ENCODE results near the gene CYREN.
A peak's percentile ranks its signal among the peaks of the same experiment; 100 is the strongest.
"Not testable (repeated sequence)": the region's sequence is repeated elsewhere in the genome, so short reads cannot be mapped to it uniquely, and the experiment has no call there.

The CYREN gene

GRCh38 chr7:135129579-135129978, 40.9 kb downstream of the CYREN start:
- Histone ChIP-seq H2AK5ac (ENCODE audit: low read length) (no peak overlapping the region), H2BK120ac (ENCODE audit: low read depth, low read length) (no peak overlapping the region), H2BK5ac (ENCODE audit: low read length) (no peak overlapping the region), H3K79me2 (ENCODE audit: control insufficient read depth, insufficient read depth, low read length) (no peaks in the 10 kb centered on the region), H4K5ac (ENCODE audit: low read length) (no peak overlapping the region), H4K8ac (ENCODE audit: low read depth, low read length) (no peak overlapping the region), H3K56ac (ENCODE audit: low read length) (no peak overlapping the region), H3K4ac (ENCODE audit: low read depth, low read length) (no peak overlapping the region), H3K79me1 (ENCODE audit: low read length) (no peaks in the 10 kb centered on the region), H3K4me1 (ENCODE audit: control insufficient read depth, low read depth, low read length) (no peaks in the 10 kb centered on the region), H3K4me3 (ENCODE audit: low read length) (no peak overlapping the region), H3K18ac (ENCODE audit: low read length) (no peak overlapping the region), H3K27me3 (ENCODE audit: insufficient read depth, low read length, poor library complexity) (no peaks in the 10 kb centered on the region), H3K36me3 (ENCODE audit: control insufficient read depth, insufficient read depth, low read length) (no peaks in the 10 kb centered on the region), H3K4me2 (ENCODE audit: low read length) (no peak overlapping the region), H3K27ac (ENCODE audit: low read depth, low read length) (no peak overlapping the region), H3K9ac (ENCODE audit: low read length) (no peak overlapping the region), H3K23ac (ENCODE audit: low read length) (no peak overlapping the region), H2BK15ac (replicated peaks; ENCODE audit: low read depth) (no peak overlapping the region)
- DNase-seq: no peak

DNA sequence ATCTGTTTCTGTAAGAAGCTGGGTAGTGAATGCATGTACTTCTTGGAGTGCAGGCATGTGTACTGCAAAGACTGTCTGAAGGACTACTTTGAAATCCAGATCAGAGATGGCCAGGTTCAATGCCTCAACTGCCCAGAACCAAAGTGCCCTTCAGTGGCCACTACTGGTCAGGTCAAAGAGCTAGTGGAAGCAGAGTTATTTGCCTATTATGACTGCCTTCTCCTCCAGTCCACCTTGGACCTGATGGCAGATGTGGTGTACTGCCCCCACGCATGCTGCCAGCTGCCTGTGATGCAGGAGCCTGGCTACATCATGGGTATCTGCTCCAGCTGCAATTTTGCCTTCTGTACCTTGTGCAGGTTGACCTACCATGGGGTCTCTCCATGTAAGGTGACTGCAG, 41.6 kb downstream of the CYREN start:
- WGBS (ENCODE audit: extremely low coverage, insufficient coverage, low lambda C conversion rate): no CpG with 5 or more reads among the region's 1 CpG
- no peak for DNase-seq

GRCh38 chr7:135124631-135125030, 45.9 kb downstream of the CYREN start:
- not testable (repeated sequence) for DNase-seq; H3K56ac ChIP-seq (ENCODE audit: low read length); H3K4me3 ChIP-seq (ENCODE audit: low read length); H3K4ac ChIP-seq (ENCODE audit: low read depth, low read length); H3K79me1 ChIP-seq (ENCODE audit: low read length); H3K4me1 ChIP-seq (ENCODE audit: control insufficient read depth, low read depth, low read length); H3K36me3 ChIP-seq (ENCODE audit: control insufficient read depth, insufficient read depth, low read length); H3K27ac ChIP-seq (ENCODE audit: low read depth, low read length); H3K18ac ChIP-seq (ENCODE audit: low read length); H3K79me2 ChIP-seq (ENCODE audit: control insufficient read depth, insufficient read depth, low read length); H3K4me2 ChIP-seq (ENCODE audit: low read length); H3K27me3 ChIP-seq (ENCODE audit: insufficient read depth, low read length, poor library complexity); H2BK15ac ChIP-seq (replicated peaks; ENCODE audit: low read depth); H2BK120ac ChIP-seq (ENCODE audit: low read depth, low read length); H4K8ac ChIP-seq (ENCODE audit: low read depth, low read length); H2BK5ac ChIP-seq (ENCODE audit: low read length); H2AK5ac ChIP-seq (ENCODE audit: low read length); H4K5ac ChIP-seq (ENCODE audit: low read length); H3K23ac ChIP-seq (ENCODE audit: low read length); H3K9ac ChIP-seq (ENCODE audit: low read length)
- WGBS (ENCODE audit: extremely low coverage, insufficient coverage, low lambda C conversion rate): no CpG with 5 or more reads among the region's 3 CpGs

More for the DNA sequence above, 41.6 kb downstream of the CYREN start:
- H2BK120ac ChIP-seq (ENCODE audit: low read depth, low read length): no peak overlapping the region
- H3K9ac ChIP-seq (ENCODE audit: low read length): no peak overlapping the region
- H3K4me1 ChIP-seq (ENCODE audit: control insufficient read depth, low read depth, low read length): no peaks in the 10 kb centered on the region
- no peaks in the 10 kb centered on the region for H3K27me3 ChIP-seq (ENCODE audit: insufficient read depth, low read length, poor library complexity)
- H2BK15ac ChIP-seq (replicated peaks; ENCODE audit: low read depth): no peak overlapping the region
- no peak overlapping the region for H3K18ac ChIP-seq (ENCODE audit: low read length)
- H2BK5ac ChIP-seq (ENCODE audit: low read length): no peak overlapping the region
- no peak overlapping the region for H3K56ac ChIP-seq (ENCODE audit: low read length)
- H3K79me1 ChIP-seq (ENCODE audit: low read length): no peaks in the 10 kb centered on the region
- H3K36me3 ChIP-seq (ENCODE audit: control insufficient read depth, insufficient read depth, low read length): no peaks in the 10 kb centered on the region
- no peak overlapping the region for H3K23ac ChIP-seq (ENCODE audit: low read length)
- H3K27ac ChIP-seq (ENCODE audit: low read depth, low read length): no peak overlapping the region
- H3K4me3 ChIP-seq (ENCODE audit: low read length): no peak overlapping the region
- no peak overlapping the region for H3K4me2 ChIP-seq (ENCODE audit: low read length)
- no peak overlapping the region for H4K5ac ChIP-seq (ENCODE audit: low read length)
- H2AK5ac ChIP-seq (ENCODE audit: low read length): no peak overlapping the region
- H3K79me2 ChIP-seq (ENCODE audit: control insufficient read depth, insufficient read depth, low read length): no peaks in the 10 kb centered on the region
- no peak overlapping the region for H3K4ac ChIP-seq (ENCODE audit: low read depth, low read length)
- no peak overlapping the region for H4K8ac ChIP-seq (ENCODE audit: low read depth, low read length)

- H3K79me2 ChIP-seq (ENCODE audit: control insufficient read depth, insufficient read depth, low read length): no peaks in the 10 kb centered on the region
- no peak overlapping the region for H3K4me2 ChIP-seq (ENCODE audit: low read length)
- H3K9ac ChIP-seq (ENCODE audit: low read length): no peak overlapping the region
- no peak overlapping the region for H4K8ac ChIP-seq (ENCODE audit: low read depth, low read length)
- H2AK5ac ChIP-seq (ENCODE audit: low read length): no peak overlapping the region
- H3K36me3 ChIP-seq (ENCODE audit: control insufficient read depth, insufficient read depth, low read length): no peaks in the 10 kb centered on the region
- H3K4me1 ChIP-seq (ENCODE audit: control insufficient read depth, low read depth, low read length): no peaks in the 10 kb centered on the region
- DNase-seq: peak; percentile 16
- no CpG with 5 or more reads among the region's 6 CpGs for WGBS (ENCODE audit: extremely low coverage, insufficient coverage, low lambda C conversion rate)
- H3K27me3 ChIP-seq (ENCODE audit: insufficient read depth, low read length, poor library complexity): no peaks in the 10 kb centered on the region
- no peak overlapping the region for H3K18ac ChIP-seq (ENCODE audit: low read length)
- H2BK15ac ChIP-seq (replicated peaks; ENCODE audit: low read depth): no peak overlapping the region
- no peak overlapping the region for H3K4ac ChIP-seq (ENCODE audit: low read depth, low read length)
- H4K5ac ChIP-seq (ENCODE audit: low read length): no peak overlapping the region
- no peak overlapping the region for H2BK5ac ChIP-seq (ENCODE audit: low read length)
- H2BK120ac ChIP-seq (ENCODE audit: low read depth, low read length): no peak overlapping the region
- no peak overlapping the region for H3K56ac ChIP-seq (ENCODE audit: low read length)
- no peak overlapping the region for H3K27ac ChIP-seq (ENCODE audit: low read depth, low read length)
- no peak overlapping the region for H3K23ac ChIP-seq (ENCODE audit: low read length)
- H3K79me1 ChIP-seq (ENCODE audit: low read length): no peaks in the 10 kb centered on the region
- H3K4me3 ChIP-seq (ENCODE audit: low read length): no peak overlapping the region
Measured at GRCh38 chr7:135121868-135122267, 48.6 kb downstream of the CYREN start.

- Histone ChIP-seq H2BK120ac (ENCODE audit: low read depth, low read length) (no peak overlapping the region), H2BK15ac (replicated peaks; ENCODE audit: low read depth) (no peak overlapping the region), H2AK5ac (ENCODE audit: low read length) (no peak overlapping the region), H3K27me3 (ENCODE audit: insufficient read depth, low read length, poor library complexity) (no peaks in the 10 kb centered on the region), H3K9ac (ENCODE audit: low read length) (no peak overlapping the region), H3K79me2 (ENCODE audit: control insufficient read depth, insufficient read depth, low read length) (no peaks in the 10 kb centered on the region), H3K4ac (ENCODE audit: low read depth, low read length) (no peak overlapping the region), H3K23ac (ENCODE audit: low read length) (no peak overlapping the region), H2BK5ac (ENCODE audit: low read length) (no peak overlapping the region), H4K8ac (ENCODE audit: low read depth, low read length) (no peak overlapping the region), H3K36me3 (ENCODE audit: control insufficient read depth, insufficient read depth, low read length) (no peaks in the 10 kb centered on the region), H3K4me1 (ENCODE audit: control insufficient read depth, low read depth, low read length) (no peaks in the 10 kb centered on the region), H3K79me1 (ENCODE audit: low read length) (no peaks in the 10 kb centered on the region), H3K4me2 (ENCODE audit: low read length) (no peak overlapping the region), H4K5ac (ENCODE audit: low read length) (no peak overlapping the region), H3K56ac (ENCODE audit: low read length) (no peak overlapping the region), H3K18ac (ENCODE audit: low read length) (no peak overlapping the region), H3K27ac (ENCODE audit: low read depth, low read length) (no peak overlapping the region), H3K4me3 (ENCODE audit: low read length) (no peak overlapping the region)
- no peak for DNase-seq
- WGBS (ENCODE audit: extremely low coverage, insufficient coverage, low lambda C conversion rate): no CpG with 5 or more reads among the region's 1 CpG
Measured at GRCh38 chr7:135117096-135117495, 53.4 kb downstream of the CYREN start.

Data from mesendoderm (in vitro differentiated cells).